Upper lobe of left lung (tissue), 4 donors: ENCODE results near the gene CER1.

ENCODE experiments used
- EP300 ChIP-seq, 4 donors: sonication (generic); formaldehyde crosslinking; IDR thresholded peaks; one replicate each; pipeline ENCODE4 v1.5.1; 2017; ENCODE audit warnings: antibody characterized with exemption in 4 of 4, control low read depth in 2 of 4
- POLR2A ChIP-seq, 4 donors: fragments of 450-650 bp; IDR thresholded peaks; one replicate each; pipeline ENCODE4 v1.5.1; 2016 to 2017; ENCODE audit warnings: antibody characterized with exemption in 4 of 4, mild to moderate bottlenecking in 2 of 4
- POLR2AphosphoS5 ChIP-seq, 2 donors: sonication (generic); formaldehyde crosslinking; IDR thresholded peaks; one replicate each; pipeline ENCODE4 v1.5.1; 2017; ENCODE audit warnings: antibody characterized with exemption in 2 of 2
- TF ChIP-seq, protein P1 (sequence below), 6 experiments: fragments of 450-650 bp in 4 of 6; fragments of 200-600 bp in 2 of 6; sonication (generic) in 2 of 6; IDR thresholded peaks; one replicate each; pipeline ENCODE4 v1.5.1; 2016 to 2019; ENCODE audit warnings: antibody characterized with exemption in 6 of 6

DNA sequence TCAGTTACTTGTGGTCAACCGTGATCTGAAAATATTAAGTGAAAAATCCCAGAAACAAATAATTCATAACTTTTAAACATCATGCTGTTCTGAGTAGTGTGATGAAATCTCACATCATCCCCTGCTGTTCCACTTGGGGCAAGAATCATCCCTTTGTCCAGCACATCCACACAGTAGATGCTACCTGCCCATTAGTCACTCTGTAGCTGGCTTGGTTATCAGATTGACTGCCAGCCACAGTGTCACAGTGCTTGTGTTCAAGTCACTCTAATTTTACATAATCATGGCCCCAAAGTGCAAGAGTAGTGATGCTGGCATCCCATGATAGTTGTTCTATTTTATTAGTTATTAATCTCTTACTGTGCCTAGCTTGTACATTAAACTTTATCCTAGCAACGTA, 39.1 kb upstream of the CER1 start:
- TF ChIP-seq POLR2A (IDR thresholded peaks at IDR 0.05) = no peak
- TF ChIP-seq, protein P1, sequence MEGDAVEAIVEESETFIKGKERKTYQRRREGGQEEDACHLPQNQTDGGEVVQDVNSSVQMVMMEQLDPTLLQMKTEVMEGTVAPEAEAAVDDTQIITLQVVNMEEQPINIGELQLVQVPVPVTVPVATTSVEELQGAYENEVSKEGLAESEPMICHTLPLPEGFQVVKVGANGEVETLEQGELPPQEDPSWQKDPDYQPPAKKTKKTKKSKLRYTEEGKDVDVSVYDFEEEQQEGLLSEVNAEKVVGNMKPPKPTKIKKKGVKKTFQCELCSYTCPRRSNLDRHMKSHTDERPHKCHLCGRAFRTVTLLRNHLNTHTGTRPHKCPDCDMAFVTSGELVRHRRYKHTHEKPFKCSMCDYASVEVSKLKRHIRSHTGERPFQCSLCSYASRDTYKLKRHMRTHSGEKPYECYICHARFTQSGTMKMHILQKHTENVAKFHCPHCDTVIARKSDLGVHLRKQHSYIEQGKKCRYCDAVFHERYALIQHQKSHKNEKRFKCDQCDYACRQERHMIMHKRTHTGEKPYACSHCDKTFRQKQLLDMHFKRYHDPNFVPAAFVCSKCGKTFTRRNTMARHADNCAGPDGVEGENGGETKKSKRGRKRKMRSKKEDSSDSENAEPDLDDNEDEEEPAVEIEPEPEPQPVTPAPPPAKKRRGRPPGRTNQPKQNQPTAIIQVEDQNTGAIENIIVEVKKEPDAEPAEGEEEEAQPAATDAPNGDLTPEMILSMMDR (IDR thresholded peaks at IDR 0.05) = no peak
- TF ChIP-seq EP300 (IDR thresholded peaks at IDR 0.05) = no peak
- no peak for TF ChIP-seq POLR2AphosphoS5 (IDR thresholded peaks at IDR 0.05)
